Thymus (tissue), 11 donors: Measurements from ENCODE around the gene CD109. TPM values are rescaled to one million over a fixed set of nuclear protein-coding genes. Genes with fewer than 3 reads are reported as not detected.
"Not testable (repeated sequence)": the region's sequence is repeated elsewhere in the genome, so short reads cannot be mapped to it uniquely, and the experiment has no call there.

Experiments used
- DNase-seq, 9 donors: peaks; one replicate each; pipeline ENCODE4 v3.0.0-alpha.2; 2013; ENCODE audit warnings: low spot score in 9 of 9, low read depth in 6 of 9, missing footprints in 1 of 9
- H3K27ac ChIP-seq, 2 donors: one replicate each; pipeline ENCODE4 v1.5.1; 2013; ENCODE audit warnings: control low read depth in 1 of 2, low read depth in 1 of 2, low read length in 1 of 2, mild to moderate bottlenecking in 1 of 2, moderate library complexity in 1 of 2
- H3K27me3 ChIP-seq, 2 donors: one replicate each; pipeline ENCODE4 v1.5.1; 2013; ENCODE audit warnings: low read length in 1 of 2; ENCODE audit not compliant: control insufficient read depth in 2 of 2, insufficient read depth in 1 of 2
- H3K36me3 ChIP-seq, 2 donors: one replicate each; pipeline ENCODE4 v1.5.1; 2013; ENCODE audit warnings: low read length in 1 of 2, mild to moderate bottlenecking in 1 of 2, moderate library complexity in 1 of 2; ENCODE audit not compliant: control insufficient read depth in 2 of 2, insufficient read depth in 2 of 2
- H3K4me1 ChIP-seq, 2 donors: one replicate each; pipeline ENCODE4 v1.5.1; 2013; ENCODE audit warnings: low read length in 2 of 2; ENCODE audit not compliant: control insufficient read depth in 2 of 2, insufficient read depth in 2 of 2
- H3K4me3 ChIP-seq, 2 donors: one replicate each; pipeline ENCODE4 v1.5.1; 2013; ENCODE audit warnings: low read length in 2 of 2, control low read depth in 1 of 2, mild to moderate bottlenecking in 1 of 2
- H3K9me3 ChIP-seq, 2 donors: one replicate each; pipeline ENCODE4 v1.5.1; 2013; ENCODE audit warnings: low read length in 1 of 2, mild to moderate bottlenecking in 1 of 2; ENCODE audit not compliant: control insufficient read depth in 2 of 2, insufficient read depth in 1 of 2
- WGBS: extraction: QIAGEN DNeasy Blood & Tissue Kit; methylation state at CpG from one replicate; pipeline ENCODE4 v1.1.7; 2013; 5-methylcytosine and 5-hydroxymethylcytosine counted together
- polyA plus RNA-seq: library from polyadenylated mRNA; stranded (reverse); fragments of 200-250 nt; gene quantifications from one replicate; pipeline ENCODE4 v1.2.3, GENCODE V29; 2013
- total RNA-seq: library from RNA; stranded (reverse); fragments of 120-200 nt; gene quantifications from one replicate; pipeline ENCODE4 v1.2.4, GENCODE V29; 2013
- donor health status: healthy.

CD109 gene
- total and polyA plus RNA-seq, 2 donors, result 1.5 to 5.0 TPM

DNA sequence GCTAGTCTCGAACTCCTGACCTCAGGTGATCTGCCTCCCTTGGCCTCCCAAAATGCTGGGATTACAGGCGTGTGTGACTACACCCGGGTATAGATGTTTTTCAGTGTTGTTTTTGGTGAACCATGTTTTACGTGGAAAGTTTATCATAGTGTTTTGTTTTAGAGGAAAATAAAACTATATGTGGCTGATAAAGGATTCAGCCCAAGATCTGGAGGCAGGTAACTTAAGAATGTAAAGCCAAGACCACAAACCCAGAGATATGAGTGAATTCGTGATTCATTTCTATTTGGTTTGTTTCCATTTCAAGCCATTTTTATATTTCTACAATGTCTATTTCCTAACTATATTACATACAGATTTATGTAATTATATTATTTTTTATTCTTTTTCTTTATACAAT lies 16.2 kb upstream of the CD109 start:
- not testable (repeated sequence) for H3K9me3 ChIP-seq, H3K27me3 ChIP-seq, H3K4me1 ChIP-seq, H3K36me3 ChIP-seq, H3K4me3 ChIP-seq, DNase-seq, H3K27ac ChIP-seq
- 93% methylated on average over 5 of the region's 5 CpGs for WGBS

DNA sequence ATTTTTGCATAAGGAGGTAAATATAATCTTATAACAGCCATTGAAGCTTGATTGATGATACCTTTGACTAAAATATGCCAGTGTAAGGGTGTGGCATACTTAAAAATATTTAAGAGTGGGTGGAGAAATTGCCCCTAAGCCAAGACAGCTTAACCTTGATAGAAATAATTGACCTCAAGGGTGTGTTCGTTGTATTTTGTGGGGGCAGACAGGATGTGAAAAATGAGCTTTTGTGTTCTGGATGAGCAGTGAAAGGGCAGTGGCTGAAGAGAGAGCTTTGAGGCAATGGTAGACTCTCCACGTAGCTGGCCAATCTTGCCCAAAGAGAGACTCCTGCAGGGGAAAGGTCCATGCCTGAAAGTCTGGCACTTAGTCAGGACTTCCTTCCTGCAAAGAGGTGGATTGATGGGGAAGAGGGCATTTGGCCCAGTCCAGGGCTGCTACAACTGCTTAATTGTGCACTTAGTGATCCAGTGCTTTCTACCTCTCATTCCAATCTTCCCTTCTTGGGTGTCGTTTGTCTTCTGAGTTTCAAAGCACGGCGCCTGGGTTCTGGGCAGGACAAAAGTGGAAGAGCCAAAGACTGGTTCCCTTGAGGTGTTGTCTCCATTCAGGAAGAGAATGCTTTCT lies 15.6 kb upstream of the CD109 start:
- WGBS, result 80% methylated on average over 5 of the region's 5 CpGs
- Histone ChIP-seq H3K4me1 (no peaks in the 10 kb centered on the region), H3K27me3 (no peaks in the 10 kb centered on the region), H3K9me3 (peaks cover 0 to 4% of the 10 kb centered on the region in 2 donors), H3K4me3 (no peak overlapping the region), H3K27ac (no peak overlapping the region), H3K36me3 (no peaks in the 10 kb centered on the region)
- DNase-seq, result no peak

DNA sequence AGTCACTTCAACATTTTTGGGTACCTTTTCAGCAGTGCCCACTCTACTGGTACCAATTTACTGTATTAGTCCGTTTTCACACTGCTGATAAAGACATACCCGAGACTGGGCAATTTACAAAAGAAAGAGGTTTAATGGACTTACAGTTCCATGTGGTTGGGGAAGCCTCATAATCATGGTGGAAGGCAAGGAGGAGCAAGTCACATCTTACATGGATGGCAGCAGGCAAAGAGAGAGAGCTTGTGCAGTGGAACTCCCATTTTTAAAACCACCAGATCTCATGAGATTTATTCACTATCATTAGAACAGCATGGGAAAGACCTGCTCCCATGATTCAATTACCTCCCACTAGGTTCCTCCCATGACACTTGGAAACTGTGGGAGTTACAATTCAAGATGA lies 12.4 kb upstream of the CD109 start:
- not testable (repeated sequence) for H3K4me3 ChIP-seq, H3K9me3 ChIP-seq, H3K4me1 ChIP-seq, DNase-seq, H3K27me3 ChIP-seq, H3K36me3 ChIP-seq, H3K27ac ChIP-seq
- WGBS, result 94% methylated on average over 2 of the region's 2 CpGs

DNA sequence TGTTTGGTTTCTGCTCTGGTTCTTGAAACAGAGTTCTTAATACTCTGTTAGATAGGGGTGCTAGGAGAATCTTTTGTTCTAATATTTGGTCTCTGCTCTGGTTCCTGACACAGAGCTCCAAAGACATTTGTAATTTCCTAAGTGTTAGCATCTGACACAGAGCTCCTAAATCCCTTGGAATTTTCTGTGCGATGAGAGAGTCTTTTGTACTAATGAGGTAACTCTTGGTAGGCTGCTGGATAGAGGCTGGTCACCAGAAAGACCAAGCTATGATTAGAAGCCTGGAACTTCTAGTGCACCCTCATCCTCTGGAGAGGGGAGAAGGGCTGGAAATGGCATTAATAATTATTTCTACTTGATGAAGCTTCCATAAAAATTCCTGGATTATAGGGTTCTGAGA lies 7.7 kb upstream of the CD109 start:
- Histone ChIP-seq H3K27me3 (no peaks in the 10 kb centered on the region), H3K4me1 (no peaks in the 10 kb centered on the region), H3K9me3 (no peaks in the 10 kb centered on the region), H3K4me3 (no peak overlapping the region), H3K36me3 (no peaks in the 10 kb centered on the region), H3K27ac (no peak overlapping the region)
- 95% methylated on average over 1 of the region's 1 CpG for WGBS
- no peak for DNase-seq

DNA sequence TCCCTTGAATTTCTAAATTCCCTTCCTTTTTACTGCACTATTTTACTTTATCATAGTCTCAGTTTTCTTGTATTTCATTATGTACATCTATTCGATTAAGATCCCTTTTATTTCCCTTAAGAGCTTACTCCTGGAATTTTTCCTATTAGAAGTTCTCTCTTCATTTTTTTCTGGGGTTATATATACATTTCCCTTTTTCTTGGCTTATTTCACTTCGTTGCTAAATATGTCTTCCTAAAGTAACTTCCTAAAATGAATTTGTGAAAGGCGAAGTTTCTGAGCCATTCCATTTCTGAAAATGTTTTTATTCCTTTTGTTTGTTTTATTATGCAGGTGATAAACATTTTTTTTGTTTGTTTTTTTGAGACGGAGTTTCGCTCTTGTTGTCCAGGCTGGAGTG lies 5.9 kb upstream of the CD109 start:
- no peaks in the 10 kb centered on the region for H3K27me3 ChIP-seq
- 88% methylated on average over 5 of the region's 5 CpGs for WGBS

DNA sequence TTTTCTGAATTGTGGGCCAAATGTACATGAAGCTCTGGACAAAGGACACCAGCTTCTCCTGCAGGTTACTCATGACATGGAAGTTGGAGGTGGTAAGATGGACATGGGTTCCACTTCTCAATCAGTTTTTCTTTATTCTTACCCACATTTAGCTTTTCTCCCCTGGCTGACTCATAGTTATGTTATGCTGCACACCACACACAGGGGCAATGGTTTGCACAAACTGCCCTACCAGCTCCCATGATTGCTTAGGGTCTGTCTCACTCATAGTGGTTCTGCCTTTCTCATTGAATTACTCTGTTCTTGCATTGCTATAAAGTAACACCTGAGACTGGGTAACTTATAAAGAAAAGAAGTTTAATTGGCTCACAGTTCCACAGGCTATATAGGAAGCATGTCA lies 4.5 kb upstream of the CD109 start:
- no peak overlapping the region for H3K27ac ChIP-seq
- H3K4me3 ChIP-seq, result no peak overlapping the region
- H3K27me3 ChIP-seq, result no peaks in the 10 kb centered on the region
- H3K36me3 ChIP-seq, result no peaks in the 10 kb centered on the region
- DNase-seq, result no peak
- peaks cover under 1 to 15% of the 10 kb centered on the region in 2 donors for H3K4me1 ChIP-seq
- no peaks in the 10 kb centered on the region for H3K9me3 ChIP-seq

More for the DNA sequence above, 5.9 kb upstream of the CD109 start:
- Histone ChIP-seq H3K4me1 (peaks cover 0 to 5% of the 10 kb centered on the region in 2 donors), H3K27ac (no peak overlapping the region), H3K4me3 (no peak overlapping the region), H3K9me3 (no peaks in the 10 kb centered on the region), H3K36me3 (no peaks in the 10 kb centered on the region)
- DNase-seq, result no peak

DNA sequence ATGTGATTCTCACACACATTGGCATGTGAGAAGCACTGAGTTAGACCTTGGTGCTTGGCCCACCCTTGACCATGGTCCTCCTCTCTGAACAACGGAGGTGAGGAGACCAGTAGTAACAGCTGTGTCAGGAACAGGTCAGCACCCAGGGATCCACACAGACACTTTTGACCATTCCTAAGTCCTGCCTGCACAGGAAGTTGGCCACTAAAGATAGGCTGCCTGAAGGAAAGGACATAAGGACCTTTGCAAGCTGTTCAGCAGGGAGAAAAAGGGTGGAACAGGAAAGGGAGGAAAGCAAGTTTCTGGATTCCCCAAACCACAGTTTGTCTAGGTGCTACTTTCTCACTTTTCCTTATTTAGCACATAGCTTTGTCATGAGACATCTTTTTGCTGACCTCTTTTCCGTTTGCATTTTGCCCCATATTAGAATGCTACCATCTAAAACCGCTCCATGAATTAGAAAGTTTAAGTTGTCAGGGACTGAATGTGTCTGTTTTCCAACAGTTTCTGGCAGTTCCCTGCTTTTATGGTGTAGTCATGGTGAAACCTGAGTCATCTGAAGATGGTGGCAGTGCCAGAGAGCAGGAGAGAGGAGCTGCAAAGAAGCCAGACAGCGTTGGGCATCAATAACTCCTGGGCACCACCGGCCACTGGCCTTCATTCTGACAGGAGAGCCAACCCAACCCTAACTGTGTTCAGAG lies 1.1 kb upstream of the CD109 start:
- Histone ChIP-seq H3K4me3 (no peak overlapping the region), H3K4me1 (peaks cover 7 to 25% of the 10 kb centered on the region in 2 donors), H3K27ac (peak overlapping the region in 1 of 2 donors; percentile 86), H3K9me3 (no peaks in the 10 kb centered on the region), H3K27me3 (no peaks in the 10 kb centered on the region), H3K36me3 (no peaks in the 10 kb centered on the region)
- peak in 1 of 9 donors; percentile 13 for DNase-seq
- WGBS, result 76% methylated on average over 5 of the region's 5 CpGs

DNA sequence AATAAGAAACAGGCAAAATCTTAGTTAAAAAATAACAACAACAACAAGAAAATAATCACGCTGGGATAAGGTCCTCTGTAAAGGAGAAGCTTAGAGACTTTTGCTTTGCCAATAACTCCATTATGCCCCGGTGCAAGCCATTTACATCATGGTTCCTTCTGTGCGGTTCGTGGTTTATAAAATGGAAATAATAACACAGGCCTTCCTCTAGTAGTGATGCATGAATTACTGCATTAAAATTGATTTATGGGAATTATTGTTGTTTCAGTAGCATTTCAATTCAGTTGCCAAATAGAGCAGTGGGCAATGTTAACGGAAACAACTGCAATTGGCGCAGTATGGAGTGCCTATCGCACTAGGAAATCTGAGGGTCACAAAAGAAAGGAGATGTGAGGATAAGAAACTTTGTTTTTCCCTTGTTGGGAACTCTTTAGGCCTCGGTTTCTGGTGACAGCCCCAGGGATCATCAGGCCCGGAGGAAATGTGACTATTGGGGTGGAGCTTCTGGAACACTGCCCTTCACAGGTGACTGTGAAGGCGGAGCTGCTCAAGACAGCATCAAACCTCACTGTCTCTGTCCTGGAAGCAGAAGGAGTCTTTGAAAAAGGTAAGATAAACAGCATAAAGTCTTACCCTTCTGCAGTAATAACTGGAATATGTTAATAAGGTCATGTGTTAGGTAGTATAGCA lies 1.1 kb downstream of the CD109 start:
- Histone ChIP-seq H3K27me3 (no peaks in the 10 kb centered on the region), H3K9me3 (no peaks in the 10 kb centered on the region), H3K4me1 (peaks cover 7 to 25% of the 10 kb centered on the region in 2 donors), H3K36me3 (no peaks in the 10 kb centered on the region), H3K4me3 (peak overlapping the region; percentile 63 to 66), H3K27ac (peak overlapping the region in 1 of 2 donors; percentile 23)
- 60% methylated on average over 10 of the region's 10 CpGs for WGBS
- peak in 1 of 9 donors; percentile 28 for DNase-seq
